Right forelimb (tissue), 1 donor: Measurements from ENCODE around the gene ST6GALNAC5.
"Not testable (repeated sequence)": the region's sequence is repeated elsewhere in the genome, so short reads cannot be mapped to it uniquely, and the experiment has no call there.

Experiments used
- DNase-seq: peaks from one replicate; pipeline ENCODE4 v3.0.0-alpha.2; 2018

ST6GALNAC5 gene

DNA sequence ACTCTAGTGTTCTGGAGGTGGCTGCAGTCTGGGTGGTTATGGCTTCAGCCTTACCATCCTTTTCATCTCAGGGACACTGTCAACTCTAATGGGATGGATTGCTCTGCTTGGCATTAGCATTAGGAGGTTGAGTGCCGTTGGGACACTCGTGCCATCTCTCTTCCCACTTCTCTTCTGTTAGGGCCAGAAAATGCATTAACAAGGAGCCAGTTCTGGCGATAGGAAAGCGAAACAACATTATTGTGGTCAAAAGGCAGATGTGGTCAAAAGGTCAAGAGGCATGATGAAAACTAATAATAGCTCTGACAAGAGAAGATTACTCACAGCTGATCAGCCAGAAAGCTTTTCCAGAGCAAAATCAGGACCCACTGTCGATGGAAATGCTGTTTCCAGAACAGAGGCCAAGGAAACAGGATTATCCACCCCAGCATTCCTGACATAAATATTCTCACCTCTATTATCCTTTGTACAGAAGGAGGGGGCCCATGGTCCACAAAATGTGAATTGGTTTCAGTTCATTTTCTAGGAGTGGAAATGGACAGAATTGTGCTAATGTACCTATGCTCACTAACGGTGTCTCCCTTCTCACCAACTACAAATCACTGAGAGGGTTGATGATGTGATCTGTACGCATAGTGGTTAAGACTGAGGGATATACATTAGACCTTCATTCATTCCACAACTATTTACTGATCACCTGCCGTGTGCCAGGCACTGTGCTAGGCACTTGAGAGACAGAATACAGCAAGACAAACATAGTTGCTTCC lies 72.0 kb downstream of the ST6GALNAC5 start:
- no peak for DNase-seq

DNA sequence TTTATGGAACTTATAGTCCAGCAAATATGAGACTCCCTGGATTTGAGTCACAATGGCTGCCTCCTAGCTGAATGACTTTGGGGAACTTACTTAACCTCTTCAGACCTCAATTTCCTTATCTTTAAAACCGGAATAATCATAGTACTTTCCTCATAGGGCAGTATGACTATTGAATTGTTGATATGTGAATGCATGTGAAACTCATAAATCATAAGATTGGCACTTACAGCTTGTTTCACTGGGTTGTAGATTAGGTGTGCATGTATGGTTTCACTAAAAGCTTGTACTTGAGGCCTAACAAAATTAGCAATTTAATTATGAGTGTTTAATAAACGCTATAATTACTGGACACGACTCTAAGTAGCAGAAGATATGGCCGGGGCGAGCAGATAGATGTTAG lies 72.5 kb downstream of the ST6GALNAC5 start:
- no peak for DNase-seq

DNA sequence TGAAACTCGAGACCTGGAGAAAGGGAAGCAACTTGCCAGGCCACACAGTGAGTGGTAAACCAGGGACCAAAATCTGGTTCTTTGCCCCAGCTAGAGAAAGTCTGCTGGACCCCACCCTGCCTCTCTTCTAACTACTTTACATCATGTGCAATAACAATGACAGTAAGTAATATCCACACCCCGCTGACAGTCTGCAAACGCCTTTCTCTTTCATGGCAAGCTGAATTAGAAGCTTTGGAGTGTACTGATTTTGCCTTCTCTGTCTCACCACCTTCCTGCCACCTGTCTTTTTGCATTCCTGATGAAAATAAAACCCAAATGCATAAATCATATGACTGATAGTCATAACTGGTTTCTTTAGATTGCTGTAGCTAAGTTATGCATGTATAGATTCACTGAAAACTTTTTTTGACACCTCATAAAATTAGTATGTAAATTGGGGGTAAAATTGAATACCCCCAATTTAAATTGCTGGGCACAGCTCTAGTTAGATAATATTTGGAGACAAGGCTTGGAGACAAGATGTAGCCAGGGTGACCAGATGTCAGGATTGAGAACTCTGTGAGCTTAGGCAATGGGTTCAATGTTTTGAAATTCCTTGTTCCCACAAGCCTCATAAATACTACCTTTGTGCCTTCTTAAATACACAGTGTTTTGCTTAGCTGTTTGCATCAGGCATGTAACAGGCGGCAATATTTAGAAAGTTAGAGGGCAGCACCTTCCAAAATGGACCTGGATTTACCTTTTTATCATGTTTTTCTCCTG lies 73.5 kb downstream of the ST6GALNAC5 start:
- DNase-seq = no peak

DNA sequence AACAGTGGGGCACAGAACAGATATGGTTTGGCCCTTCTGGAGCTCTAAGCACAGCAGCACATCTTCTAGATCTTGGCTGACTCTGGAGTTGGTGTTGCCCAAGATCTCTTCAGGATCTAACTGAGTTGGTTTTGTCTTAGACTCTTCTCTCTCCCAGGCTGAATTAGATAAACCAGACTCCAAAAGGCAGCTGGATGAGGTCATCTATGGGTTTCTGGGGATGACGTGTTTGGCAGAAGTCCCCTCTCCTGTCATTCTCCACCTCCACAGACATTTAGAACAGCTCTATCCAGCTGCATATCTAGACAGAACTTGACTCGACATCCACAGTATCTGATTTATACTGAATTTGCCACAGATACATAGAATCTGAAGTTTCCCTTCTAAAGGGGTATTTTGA lies 75.3 kb downstream of the ST6GALNAC5 start:
- no peak for DNase-seq

DNA sequence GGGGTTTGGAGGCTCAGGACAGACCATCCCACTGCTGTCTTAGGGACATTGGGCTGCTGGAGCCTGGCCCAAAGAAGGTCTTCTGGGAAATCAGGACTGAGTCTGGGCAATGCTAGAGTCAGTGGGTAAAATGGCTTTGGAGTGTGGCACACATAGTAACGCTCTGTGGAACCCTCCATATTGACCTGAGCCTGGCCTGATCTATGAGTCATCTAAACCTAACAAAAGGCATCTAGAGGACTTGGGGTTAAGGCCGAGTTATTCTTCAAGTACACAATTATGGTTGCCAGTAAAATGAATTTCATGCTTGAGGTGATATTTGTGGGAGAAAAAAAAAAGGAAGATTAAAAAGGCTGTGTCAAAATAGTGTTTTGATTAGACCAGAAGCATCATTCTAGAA lies 77.7 kb downstream of the ST6GALNAC5 start:
- DNase-seq = no peak

DNA sequence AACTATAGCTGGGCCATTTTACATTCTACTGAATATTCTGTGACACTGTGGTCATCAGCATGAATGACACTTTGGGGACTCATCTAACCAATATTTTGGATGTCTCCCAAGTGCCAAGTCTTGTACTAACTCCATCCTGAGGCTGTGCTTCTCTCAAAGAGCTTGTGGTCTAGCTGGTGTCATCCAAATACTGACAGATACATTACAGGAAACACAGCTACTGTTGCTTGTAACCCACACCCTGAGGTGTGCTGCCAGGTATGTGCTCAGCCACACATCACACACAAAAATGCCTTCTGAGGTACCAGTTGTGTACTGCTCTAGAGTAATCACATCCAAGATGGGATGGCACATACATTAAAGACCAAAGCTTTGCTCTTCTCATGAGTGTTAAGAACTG lies 81.6 kb downstream of the ST6GALNAC5 start:
- no peak for DNase-seq

DNA sequence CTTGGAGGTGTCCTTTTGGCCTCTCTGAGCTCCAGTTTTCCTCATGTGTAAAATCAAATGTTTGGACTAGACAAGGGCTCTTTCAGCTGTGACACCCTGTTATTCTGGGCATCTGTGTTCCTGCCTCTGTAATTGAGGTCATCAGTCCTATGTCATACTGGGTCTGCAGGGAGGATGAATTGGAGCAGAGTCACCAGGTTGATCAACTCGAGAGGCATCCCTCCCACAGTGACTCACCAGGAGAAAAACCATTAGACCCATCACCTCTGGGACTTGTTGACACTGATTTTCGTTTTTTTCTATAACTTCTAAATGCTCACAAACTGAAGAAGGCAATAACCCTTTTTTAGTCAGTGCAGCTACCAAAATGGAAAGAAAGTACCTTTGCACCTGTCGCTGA lies 82.2 kb downstream of the ST6GALNAC5 start:
- no peak for DNase-seq

DNA sequence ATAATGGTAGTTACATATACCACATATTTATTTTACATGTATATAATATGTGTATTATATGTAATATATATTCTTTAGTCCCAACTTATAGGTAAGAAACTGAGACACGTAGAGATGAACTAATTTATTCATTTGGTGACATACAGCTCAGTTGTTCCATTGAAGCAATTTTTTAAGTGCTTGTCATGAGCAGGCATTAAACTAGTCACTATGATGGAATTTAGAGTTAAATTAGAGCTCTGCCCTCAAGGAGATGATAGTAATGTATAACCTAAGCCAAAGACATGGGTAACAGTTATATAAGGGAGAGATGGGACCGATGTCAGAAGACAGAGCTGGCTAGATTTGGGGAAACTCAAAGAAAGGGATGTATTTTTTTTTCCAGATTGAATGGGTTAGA lies 83.0 kb downstream of the ST6GALNAC5 start:
- no peak for DNase-seq

DNA sequence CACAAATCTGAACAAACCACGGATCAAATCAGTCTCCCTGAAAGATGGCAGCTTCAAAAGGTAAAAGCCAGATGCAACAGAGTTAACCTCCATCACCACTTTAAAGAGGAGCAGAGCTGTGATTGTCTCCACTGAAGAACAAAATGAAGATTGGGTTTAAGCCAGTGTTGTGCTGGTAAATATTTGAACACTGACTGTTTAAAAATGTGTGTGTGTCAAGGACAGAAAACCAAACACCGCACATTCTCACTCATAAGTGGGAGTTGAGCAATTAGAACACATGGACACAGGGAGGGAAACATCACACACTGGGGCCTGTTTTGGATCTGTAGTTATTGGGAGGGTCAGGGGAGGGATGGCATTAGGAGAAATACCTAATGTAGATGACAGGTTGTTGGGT lies 83.9 kb downstream of the ST6GALNAC5 start:
- no peak for DNase-seq

DNA sequence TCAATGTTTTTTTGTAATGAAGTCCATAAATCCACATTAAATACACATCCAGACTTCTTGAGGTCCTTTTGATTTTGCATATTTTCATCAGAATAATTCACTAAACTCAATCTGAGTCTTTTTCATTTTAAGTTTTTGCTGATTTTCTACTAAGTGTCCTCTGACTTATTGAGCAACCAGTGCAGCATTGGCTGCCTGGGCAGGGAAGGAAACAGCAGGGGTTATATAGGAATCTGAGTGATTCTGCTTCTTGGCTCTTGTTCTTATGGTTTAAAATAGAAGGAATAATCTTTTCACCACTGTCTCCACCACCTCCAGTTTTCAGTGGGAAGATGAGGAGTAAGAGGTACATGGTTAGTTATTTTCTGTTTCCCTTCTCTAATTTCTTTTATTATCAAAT lies 88.4 kb downstream of the ST6GALNAC5 start:
- DNase-seq = no peak

DNA sequence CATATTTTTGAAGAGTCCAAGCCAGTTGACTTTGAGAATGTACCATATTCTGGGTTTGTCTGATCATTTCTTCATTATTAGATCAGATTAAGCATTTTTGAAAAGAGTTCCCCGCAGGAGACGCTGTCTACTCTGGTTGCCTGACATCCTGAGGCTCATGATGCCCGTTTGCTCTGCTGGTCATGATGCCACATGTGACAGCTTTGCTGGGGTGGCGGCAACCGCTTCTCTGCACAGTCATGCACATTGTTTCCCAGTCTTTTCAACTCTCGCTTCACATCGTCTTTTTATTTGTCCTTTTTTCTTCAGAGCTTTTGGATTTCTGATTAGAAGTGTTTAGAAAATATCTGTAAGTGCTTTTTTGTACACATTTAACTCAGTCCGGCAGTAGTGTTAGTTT lies 90.7 kb downstream of the ST6GALNAC5 start:
- no peak for DNase-seq

DNA sequence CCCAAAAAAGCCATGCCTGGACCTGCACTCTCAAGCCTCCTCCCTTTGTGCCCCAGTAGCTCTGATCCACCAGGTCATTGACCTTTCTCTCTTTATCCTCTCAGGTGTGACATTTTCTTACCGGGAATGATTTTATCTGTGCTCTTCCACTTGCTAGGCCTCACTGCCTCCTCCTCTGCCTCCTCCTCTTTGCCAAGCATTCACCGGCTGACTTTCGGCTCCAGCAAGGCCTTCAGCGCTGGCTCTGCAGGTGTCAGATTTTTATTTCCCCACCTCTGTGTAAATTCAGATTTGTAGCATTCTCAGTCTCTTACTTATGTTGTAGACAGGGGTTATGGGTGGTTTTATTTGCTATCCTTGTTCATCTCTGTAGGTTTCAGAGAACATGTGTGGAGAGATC lies 91.5 kb downstream of the ST6GALNAC5 start:
- DNase-seq = no peak

DNA sequence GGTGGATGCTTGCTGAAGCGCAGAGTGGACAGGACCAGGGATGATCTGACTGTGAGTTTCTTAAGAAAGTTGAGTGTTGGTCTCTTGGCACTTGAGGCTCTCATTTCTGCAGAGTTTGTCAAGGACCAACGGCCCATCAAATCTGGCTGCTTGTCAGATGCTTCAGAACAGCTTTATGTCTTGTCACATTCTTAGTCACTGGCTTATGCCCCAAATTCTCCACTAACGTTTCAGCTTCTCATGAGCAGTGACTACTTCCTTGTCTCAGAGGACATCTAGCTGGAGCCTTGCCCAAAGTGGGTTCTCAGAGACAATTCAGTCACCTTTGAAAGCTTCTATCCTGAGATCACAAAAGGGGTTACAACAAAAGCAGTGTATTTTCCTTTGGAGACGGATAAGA lies 92.3 kb downstream of the ST6GALNAC5 start:
- no peak for DNase-seq

DNA sequence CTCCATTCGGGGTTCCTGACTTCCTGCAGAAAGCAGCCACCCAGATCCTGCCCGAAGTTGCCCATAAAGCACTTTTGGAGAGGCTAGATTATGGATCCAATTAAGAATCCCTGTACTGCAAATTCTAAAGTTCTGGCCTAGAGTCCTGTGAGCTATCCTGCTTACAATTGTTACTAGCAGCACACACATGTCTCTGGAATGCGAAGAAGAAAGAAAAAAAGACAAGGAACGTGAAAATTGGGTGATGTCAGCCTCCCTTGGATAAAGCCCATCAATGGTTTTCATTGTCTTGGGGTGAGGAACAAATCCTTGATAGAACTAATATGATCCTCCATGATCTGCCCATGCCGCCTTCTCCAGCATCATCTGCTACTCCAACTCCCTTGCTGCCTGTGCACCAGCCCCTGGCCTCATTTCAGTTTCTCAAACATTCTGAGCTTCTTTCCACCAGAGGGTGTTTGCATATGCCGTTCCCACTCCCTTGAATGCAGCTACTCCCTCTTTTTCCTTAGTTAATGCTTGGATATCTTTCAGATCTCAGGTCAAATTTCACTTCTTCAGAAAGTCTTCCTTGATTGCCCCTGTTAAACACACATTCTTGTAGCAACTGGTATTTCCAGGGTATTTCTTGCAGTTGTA lies 94.0 kb downstream of the ST6GALNAC5 start:
- no peak for DNase-seq

DNA sequence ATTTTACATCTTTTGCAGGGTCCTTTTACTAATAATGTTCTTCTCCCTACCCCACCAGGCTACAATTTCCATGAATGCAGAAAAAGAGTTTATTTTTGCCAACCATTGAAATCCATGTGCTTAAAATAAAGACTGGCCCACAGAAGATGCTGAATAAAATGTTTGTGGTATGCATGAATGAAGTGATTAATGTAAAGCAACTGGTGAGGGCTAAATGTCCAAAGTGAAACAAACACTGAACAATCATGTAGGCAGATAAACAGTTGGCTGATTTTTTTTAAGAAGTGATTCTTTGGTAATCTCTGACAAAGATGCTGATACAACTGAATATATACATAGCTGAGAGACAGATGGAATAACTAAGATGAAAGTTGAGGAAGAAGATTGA lies 94.5 kb downstream of the ST6GALNAC5 start:
- DNase-seq = no peak

DNA sequence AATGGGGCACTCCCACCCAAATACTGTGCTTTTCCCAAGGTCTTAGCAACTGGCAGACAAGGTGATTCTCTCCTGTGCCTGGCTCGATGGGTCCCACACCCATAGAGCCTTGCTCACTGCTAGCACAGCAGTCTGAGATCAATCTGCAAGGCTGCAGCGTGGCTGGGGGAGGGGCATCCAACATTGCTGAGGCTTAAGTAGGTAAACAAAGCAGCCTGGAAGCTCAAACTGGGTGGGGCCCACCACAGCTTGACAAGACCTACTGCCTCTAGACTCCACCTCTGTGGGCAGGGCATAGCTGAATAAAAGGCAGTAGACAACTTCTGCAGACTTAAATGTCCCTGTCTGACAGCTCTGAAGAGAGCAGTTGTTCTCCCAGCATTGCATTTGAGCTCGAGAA lies 114.0 kb downstream of the ST6GALNAC5 start:
- DNase-seq = not testable (repeated sequence)

DNA sequence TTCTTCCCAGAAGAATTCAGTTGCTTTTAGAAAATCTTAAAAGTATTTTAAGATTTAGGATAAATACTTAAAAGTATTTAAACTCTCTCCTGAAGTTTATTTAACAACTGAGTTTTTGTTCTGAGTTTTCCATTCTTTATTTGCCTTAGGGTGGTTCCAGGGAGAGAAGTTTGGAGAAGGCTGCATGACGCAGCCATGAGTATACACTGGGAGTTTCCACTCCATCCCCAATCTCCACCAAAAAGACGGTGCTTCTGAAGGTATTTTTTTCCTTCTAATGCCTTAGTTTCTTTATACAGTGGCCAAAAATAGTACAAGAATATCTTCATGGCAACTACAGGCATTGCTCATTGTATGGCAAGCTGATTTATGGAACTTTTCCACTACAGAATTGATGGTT lies 122.7 kb downstream of the ST6GALNAC5 start:
- no peak for DNase-seq

DNA sequence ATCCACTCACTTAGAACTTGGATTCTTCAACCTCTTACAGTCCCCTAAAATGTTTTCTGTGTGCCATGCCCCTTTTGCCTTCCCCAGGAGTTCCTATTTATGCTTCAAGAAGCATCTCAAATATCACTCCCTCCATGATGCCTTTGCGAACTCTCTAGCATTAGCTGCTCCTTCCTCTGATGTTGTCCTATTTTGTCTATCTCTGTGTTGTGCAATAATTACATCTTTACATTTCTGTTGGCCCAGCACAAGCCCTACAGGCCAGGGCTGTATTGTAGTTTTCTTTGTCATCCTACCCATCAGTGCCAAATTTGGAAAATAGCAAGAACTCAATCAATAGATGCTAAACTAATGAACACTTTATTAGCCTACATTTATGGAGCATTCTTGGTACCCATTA lies 125.8 kb downstream of the ST6GALNAC5 start:
- no peak for DNase-seq

DNA sequence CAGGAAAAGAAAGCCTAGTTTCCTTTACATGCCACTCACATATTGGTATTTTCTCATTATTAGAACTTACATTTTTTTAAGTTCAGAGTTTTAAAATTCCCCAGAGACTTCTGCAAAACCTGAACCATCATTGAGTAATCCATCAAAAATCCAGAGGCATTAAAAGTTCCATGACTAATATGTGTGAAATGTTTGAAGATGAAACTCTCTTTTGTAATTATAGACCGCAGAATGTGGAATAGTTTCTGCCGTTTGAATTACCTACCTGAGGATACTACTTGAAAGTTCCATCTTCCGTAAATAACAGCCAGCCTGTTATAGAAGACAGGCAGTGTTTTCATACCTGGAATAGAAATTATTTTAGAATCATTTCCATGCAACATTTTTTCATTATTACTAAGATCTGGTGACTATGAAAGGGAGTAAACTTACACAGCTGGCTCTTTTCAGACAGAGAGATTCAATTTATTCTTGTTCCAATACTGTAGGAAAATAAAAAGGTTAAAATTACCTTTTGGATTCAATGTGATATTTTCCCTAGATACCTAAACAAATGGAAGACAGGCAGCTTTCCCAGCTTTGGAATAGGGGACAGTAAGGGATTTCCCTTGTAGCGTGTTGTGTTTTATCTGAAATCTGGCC lies 131.4 kb downstream of the ST6GALNAC5 start:
- DNase-seq = no peak

DNA sequence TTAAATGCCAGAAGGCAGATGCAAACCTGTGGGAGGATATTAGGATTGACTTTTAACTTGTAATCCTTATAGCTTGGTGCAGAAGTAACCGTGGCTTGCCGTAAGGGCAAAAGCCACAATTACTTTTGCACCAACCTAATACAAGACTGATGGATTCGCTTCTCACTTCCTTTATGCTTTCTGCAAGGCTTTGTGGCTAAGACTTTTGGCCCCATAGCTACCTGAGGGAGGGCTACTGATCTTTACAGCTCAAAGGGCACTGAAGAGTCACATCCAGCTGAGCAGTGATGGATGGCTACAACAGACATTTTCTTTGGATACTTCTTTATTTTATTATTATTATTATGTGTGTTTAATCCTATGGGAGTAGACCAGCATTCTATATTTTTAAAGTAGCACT lies 140.4 kb downstream of the ST6GALNAC5 start:
- no peak for DNase-seq

DNA sequence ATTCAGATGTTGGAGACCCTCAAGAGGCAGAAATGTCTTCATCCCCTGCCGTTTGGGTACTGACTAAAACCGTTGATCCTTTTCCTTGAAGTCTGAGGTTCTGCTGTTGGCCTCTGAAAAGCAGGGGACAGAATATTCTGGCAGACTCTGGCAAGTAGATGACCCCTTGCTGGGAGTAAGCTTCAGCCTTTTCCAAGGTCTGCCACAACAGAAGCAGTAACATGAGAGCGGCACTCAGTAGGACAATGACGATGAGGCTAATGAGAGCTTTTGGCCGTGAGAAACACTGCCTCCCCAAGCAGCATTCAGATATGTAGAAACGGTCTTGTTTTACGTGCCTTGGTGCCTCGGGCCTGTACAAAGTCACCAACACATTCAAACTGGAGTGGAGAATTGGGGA lies 143.7 kb downstream of the ST6GALNAC5 start:
- no peak for DNase-seq

DNA sequence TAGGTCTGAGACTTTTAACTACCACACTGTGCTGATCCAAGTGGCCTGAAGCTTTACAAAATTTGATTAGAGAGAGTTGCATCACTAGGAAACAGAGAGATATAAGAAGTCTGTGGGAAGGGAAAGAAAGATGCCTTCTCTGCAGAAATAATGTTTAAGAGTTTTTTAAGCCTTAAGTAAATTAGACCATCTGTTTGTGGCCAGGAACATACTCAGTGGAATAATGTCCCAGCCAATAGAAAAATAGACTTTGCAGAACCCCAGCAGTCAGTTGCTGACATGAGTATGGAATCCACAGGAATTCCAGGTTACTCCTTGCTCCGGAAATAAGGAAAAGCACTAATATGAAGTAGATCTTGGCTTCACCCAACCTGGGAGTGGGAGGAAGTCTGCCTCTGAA lies 144.8 kb downstream of the ST6GALNAC5 start:
- DNase-seq = no peak

DNA sequence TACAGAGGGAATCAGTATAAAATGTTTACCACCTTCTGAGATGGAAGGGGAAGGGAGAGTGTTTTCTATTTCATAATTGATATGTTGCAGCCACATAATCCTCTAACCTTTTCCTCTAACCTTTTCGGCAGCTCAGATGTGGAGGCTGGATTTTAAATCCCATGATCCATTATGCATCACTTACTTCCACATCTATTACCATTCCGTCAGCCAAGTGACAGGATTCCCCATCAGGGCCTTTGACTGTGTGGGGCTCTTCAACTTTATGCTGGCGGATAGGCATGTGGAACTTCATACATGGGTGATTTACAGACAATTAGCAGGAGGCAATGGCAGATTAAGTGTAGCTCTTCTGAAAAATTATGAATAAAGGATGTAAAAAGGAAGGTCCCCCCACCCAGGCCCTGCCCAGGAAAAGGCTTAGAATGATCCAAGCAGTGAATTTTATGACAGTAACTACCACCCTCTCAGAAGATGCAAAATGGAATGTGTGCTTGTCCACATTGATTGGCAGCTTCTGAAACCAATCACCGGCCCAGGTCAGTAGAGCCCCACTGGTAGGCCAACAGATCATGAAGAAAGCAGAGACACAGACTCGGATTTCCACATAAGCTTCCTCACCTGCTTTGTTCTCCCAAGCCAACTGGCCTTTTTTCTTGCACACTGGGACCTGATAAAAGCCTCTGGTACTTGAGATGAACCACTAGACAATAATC lies 147.0 kb downstream of the ST6GALNAC5 start:
- no peak for DNase-seq
